Type B pancreatic cell (in vitro differentiated cells): ENCODE data around the gene TES. TPM values are rescaled to one million over a fixed set of nuclear protein-coding genes. Genes with fewer than 3 reads are reported as not detected.

Source experiments
- DNase-seq: peaks from one replicate; pipeline ENCODE4 v3.0.0; 2021; ENCODE audit warnings: mixed read lengths; ENCODE audit not compliant: unreplicated experiment; ENCODE audit errors: extremely low spot score
- H3K27ac Mint-ChIP-seq: 2 replicates; pipeline ENCODE4 v1.8.0; 2021; ENCODE audit warnings: mild to moderate bottlenecking, mixed read lengths
- H3K27me3 Mint-ChIP-seq: 2 replicates; pipeline ENCODE4 v1.8.0; 2021; ENCODE audit warnings: mixed read lengths
- H3K36me3 Mint-ChIP-seq: 2 replicates; pipeline ENCODE4 v1.8.0; 2021; ENCODE audit warnings: mixed read lengths
- H3K4me1 Mint-ChIP-seq: one replicate; pipeline ENCODE4 v1.8.0; 2021; ENCODE audit warnings: mixed read lengths; ENCODE audit not compliant: unreplicated experiment
- H3K4me3 Mint-ChIP-seq: 2 replicates; pipeline ENCODE4 v1.8.0; 2021; ENCODE audit warnings: mild to moderate bottlenecking, mixed read lengths
- H3K9me3 Mint-ChIP-seq: 2 replicates; pipeline ENCODE4 v1.8.0; 2021; ENCODE audit warnings: mixed read lengths
- CTCF ChIP-seq: fragments of 200-600 bp; sonication (generic); conservative IDR thresholded peaks from 2 replicates; pipeline ENCODE4 v1.5.0; 2021; ENCODE audit warnings: antibody characterized with exemption, mild to moderate bottlenecking
- total RNA-seq: library from RNA; stranded (reverse); gene quantifications from 2 replicates; pipeline ENCODE4 v1.2.1, GENCODE V29; 2021; ENCODE audit warnings: low replicate concordance

The TES gene
- total RNA-seq, 1 donor from 2014 or later: 91.1 TPM

DNA sequence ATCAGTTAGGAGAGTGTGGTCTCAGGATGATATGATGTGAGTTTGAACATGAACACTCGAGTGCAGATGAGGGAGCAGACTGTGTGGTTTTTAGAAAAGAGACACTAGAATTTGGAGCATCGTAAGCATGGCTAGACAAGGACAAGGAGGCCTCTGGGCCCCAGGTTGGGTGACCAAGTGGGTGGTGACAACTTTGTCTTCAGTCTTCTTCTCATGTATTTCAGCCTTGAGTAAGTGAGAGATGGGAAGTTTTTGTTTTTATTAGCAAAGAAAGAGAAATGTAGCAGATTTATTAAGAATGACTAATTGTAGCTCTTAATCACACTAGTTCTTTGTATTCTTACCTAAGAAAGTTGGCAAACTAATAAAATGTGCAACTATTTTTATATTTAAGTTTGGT lies 16.3 kb downstream of the TES start:
- Mint-ChIP-seq H3K4me3 (no peak overlapping the region), H3K4me1 (peaks cover 54% of the 10 kb centered on the region), H3K36me3 (peaks cover 6% of the 10 kb centered on the region), H3K9me3 (no peaks in the 10 kb centered on the region), H3K27ac (peak overlapping the region; percentile 27), H3K27me3 (no peaks in the 10 kb centered on the region)
- TF ChIP-seq CTCF: no peak
- DNase-seq: no peak

- Mint-ChIP-seq H3K4me1 (peaks cover 58% of the 10 kb centered on the region), H3K27me3 (no peaks in the 10 kb centered on the region), H3K4me3 (no peak overlapping the region), H3K9me3 (no peaks in the 10 kb centered on the region), H3K27ac (no peak overlapping the region), H3K36me3 (peaks cover 6% of the 10 kb centered on the region)
- DNase-seq: no peak
- TF ChIP-seq CTCF: no peak
Observed at GRCh38 chr7:116227678-116228239, 17.4 kb downstream of the TES start.

DNA sequence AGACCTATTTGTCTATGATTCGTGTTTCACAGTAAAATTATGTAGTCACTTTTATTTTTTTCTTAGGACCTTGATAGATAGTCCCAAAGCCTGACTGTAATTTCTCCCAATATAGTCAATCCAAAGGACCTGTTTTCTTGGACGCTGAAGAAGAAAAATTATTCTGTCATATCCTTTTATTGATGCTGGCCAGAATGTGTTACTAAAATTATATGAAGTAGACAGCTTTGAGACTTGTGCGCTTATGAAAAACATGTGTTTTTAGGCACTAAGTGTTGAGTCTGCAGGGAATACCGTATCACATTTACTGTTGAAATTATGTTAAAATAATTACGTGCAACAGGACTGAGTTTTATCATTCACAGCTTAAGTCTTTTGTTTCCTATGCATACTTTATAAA lies 17.9 kb downstream of the TES start:
- Mint-ChIP-seq H3K4me3 (no peak overlapping the region), H3K36me3 (peaks cover 6% of the 10 kb centered on the region), H3K4me1 (peaks cover 61% of the 10 kb centered on the region), H3K9me3 (no peaks in the 10 kb centered on the region), H3K27ac (no peak overlapping the region), H3K27me3 (no peaks in the 10 kb centered on the region)
- TF ChIP-seq CTCF: no peak
- no peak for DNase-seq

- Mint-ChIP-seq H3K4me1 (peaks cover 53% of the 10 kb centered on the region), H3K9me3 (no peaks in the 10 kb centered on the region), H3K27ac (peak overlapping the region; percentile 13), H3K36me3 (no peaks in the 10 kb centered on the region), H3K27me3 (no peaks in the 10 kb centered on the region), H3K4me3 (no peak overlapping the region)
- no peak for DNase-seq
- TF ChIP-seq CTCF: no peak
Observed at GRCh38 chr7:116229366-116229765, 19.0 kb downstream of the TES start.

DNA sequence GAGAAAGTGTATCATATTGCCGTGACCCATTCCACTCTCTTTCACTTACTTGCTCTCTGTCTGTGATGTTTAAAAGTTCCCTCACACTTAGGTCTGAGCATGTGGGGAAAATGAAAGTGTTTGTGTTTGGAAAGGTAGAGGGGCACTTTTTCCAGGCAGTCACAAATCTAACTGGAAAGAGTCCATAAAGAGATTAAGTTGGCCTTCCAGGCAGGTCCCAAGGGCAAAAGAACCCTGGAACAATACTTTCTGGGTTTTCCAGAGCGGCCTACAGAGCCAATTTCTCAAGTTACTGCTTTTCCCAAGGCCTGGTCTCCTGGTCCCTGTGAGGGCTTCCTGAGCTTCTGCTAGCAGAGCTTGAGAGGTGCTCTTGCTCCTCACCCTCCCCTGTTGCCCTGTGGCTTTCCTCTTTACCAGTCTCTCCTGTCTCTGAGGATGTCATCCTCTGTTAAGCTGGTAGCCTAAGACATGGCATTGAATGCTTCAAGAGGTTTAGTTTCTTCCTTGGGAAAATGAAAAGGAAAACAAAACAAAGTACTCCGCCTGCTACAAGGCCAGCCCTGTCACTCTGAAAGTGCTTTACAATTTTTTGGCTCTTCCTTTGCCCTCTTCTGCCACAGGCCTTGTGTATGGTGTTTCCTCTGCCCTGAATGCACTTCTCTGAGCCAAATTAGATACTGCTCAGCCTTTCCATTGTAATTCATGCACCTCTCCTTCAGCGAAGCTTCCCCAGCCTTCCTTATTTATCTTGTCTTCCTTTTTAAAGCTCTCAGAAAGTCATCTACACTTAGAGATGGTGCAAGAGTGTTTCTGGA lies 20.1 kb downstream of the TES start:
- H3K9me3 Mint-ChIP-seq: no peaks in the 10 kb centered on the region
- TF ChIP-seq CTCF: no peak
- H3K4me1 Mint-ChIP-seq: peaks cover 49% of the 10 kb centered on the region
- peak overlapping the region; percentile 75 for H3K27ac Mint-ChIP-seq
- no peak overlapping the region for H3K4me3 Mint-ChIP-seq
- DNase-seq: no peak
- no peaks in the 10 kb centered on the region for H3K36me3 Mint-ChIP-seq
- H3K27me3 Mint-ChIP-seq: no peaks in the 10 kb centered on the region
